GM13976 (cell line): ENCODE data around the gene USP34.

ENCODE experiments used
- DNase-seq: peaks from one replicate; pipeline ENCODE4 v3.0.0; 2012; ENCODE audit warnings: low spot score
- in situ Hi-C: fragments of 300-500 bp; cut with MboI; formaldehyde crosslinking; loops from one replicate; pipeline ENCODE4 v1.12.0; 2022; ENCODE audit warnings: low sequenced_read_pairs, mixed read lengths, inconsistent platforms; ENCODE audit not compliant: unreplicated experiment
- TF ChIP-seq, protein P1 (sequence below): IDR thresholded peaks from 2 replicates; pipeline ENCODE4 v1.5.1; 2012; ENCODE audit warnings: borderline replicate concordance, mild to moderate bottlenecking; ENCODE audit not compliant: insufficient read depth; ENCODE audit errors: extremely low read depth, missing control alignments, control extremely low read depth

Gene USP34

DNA sequence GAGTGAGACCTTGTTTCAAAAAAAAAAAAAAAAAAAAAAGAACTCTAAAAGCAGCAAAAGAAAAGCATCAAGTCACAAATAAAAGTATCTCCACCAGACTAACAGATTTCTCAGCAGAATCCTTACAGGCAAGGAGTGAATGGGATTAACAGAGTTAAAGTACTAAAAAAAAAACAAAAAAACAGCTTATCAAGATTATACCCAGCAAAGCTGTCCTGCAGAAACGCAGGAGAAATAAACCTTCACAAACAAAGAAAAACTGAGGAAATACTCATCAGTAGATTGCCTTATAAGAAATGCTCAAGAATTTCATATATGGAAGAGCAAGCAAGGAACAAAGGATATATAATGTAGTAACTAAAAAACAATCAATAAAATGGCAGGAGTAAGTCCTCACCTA, 35.6 kb downstream of the USP34 start:
- TF ChIP-seq, protein P1, sequence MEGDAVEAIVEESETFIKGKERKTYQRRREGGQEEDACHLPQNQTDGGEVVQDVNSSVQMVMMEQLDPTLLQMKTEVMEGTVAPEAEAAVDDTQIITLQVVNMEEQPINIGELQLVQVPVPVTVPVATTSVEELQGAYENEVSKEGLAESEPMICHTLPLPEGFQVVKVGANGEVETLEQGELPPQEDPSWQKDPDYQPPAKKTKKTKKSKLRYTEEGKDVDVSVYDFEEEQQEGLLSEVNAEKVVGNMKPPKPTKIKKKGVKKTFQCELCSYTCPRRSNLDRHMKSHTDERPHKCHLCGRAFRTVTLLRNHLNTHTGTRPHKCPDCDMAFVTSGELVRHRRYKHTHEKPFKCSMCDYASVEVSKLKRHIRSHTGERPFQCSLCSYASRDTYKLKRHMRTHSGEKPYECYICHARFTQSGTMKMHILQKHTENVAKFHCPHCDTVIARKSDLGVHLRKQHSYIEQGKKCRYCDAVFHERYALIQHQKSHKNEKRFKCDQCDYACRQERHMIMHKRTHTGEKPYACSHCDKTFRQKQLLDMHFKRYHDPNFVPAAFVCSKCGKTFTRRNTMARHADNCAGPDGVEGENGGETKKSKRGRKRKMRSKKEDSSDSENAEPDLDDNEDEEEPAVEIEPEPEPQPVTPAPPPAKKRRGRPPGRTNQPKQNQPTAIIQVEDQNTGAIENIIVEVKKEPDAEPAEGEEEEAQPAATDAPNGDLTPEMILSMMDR = no peak
- in situ Hi-C loops = no loop called here
- no peak for DNase-seq

DNA sequence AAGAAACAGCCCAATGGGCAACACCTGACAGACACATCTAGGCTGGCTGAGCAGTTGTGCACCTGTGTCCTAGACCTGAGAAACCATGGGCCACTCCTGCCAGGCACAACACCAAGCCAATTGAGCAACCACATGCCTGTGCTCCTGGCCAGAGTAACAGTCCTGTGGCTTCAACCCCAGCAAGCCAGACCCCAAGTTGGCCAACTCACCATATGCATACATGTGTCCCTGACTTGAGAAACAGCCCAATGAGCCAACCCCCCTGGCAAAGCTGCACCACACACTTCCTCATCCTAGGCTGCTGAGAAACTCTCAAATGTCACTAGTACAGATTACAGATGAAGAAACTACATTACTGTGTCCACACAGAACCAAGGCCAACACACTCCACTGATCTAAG, 36.6 kb downstream of the USP34 start:
- DNase-seq = no peak
- TF ChIP-seq, protein P1 = no peak
- in situ Hi-C loops = no loop called here

DNA sequence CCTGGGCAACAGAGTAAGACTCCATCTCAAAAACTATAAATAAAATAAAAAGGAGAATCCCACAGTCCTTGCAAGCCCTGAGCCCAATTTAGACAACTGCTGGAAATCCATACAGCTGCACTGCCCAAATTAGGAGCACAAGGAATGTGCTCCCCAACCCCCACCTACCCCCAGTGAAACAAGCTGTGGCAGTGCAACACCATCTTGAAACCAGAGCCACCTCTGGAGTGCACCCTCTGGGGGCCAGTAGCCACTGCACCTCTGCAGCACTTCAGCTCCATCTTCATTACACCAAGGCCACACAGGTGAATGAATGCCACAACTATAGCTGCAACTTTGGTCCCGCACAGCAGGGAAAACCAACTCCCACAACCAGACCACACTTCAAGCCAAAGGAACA, 37.3 kb downstream of the USP34 start:
- DNase-seq = no peak
- in situ Hi-C loops = no loop called here
- TF ChIP-seq, protein P1 = no peak

DNA sequence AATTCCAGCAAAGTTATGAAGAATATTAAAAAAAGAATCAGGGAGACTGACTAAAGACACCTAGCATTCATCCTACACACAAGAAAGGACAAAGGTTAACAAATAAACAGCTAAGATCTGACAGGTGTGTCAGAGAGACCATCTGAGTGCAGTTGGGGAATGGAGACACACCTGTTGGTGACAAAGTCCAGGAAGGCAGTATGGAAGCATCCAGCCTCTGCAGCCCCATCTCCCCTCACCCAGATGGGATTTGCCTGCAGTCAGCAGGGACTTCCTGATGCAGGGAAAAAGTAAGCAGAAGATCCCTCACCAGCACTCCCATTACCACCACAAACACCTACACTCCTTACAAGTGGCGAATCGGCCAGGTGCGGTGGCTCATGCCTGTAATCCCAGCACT, 37.9 kb downstream of the USP34 start:
- TF ChIP-seq, protein P1 = no peak
- in situ Hi-C loops = no loop called here
- DNase-seq = no peak

GRCh38 chr2:61431345-61431744, 39.5 kb downstream of the USP34 start:
- TF ChIP-seq, protein P1 = no peak
- in situ Hi-C loops = no loop called here
- DNase-seq = no peak

DNA sequence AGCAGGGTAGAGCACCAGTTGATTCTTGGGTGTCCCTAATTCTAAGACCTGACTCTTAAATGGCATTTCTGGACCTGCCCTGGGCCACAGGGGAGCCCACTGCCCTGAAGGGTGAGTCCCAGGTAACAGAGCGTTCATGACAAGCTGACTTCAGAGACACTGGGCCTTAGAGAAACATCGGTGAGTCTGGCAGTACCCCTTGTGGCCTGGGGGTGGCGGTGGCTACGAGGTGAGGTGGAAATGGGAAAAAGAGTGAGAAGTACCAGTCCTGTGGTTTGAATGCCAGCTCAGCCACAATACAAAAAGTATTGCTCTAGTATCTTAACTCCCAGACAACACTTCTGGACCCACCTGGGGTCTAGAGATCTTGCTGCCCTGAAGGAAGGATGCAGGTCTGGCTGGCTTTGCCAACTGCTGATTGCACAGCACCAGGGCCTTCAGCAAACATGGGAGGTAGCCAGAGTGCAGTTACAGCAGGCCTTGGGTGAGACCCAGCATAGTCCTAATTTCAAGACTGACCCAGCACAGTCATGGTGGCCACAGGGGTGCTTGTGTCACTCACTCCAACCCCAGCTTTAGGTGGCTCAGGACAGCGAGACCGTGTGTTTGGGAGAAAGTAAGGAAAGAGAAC, 44.5 kb downstream of the USP34 start:
- TF ChIP-seq, protein P1 = peak; percentile 82
- peak; percentile 73 for DNase-seq
- in situ Hi-C loops = no loop called here
